Loucy (cell line): Measurements from ENCODE around the gene KCNK13.

ENCODE experiments used
- H2AFZ ChIP-seq: fragments of 200-600 bp; sonication (generic); 2 replicates; pipeline ENCODE4 v1.6.0; 2016; ENCODE audit warnings: antibody characterized with exemption, mild to moderate bottlenecking, low read length, moderate library complexity
- H3F3A ChIP-seq: fragments of 200-600 bp; 2 replicates; pipeline ENCODE4 v1.6.0; 2016; ENCODE audit warnings: antibody characterized with exemption, low read depth, mild to moderate bottlenecking
- H3K27me3 ChIP-seq: fragments of 200-600 bp; sonication (generic); 2 replicates; pipeline ENCODE4 v1.6.1; 2014; ENCODE audit warnings: low read length, mild to moderate bottlenecking; ENCODE audit not compliant: insufficient read depth, poor library complexity, severe bottlenecking
- H3K36me3 ChIP-seq: fragments of 200-600 bp; sonication (generic); 2 replicates; pipeline ENCODE4 v1.6.1; 2016; ENCODE audit warnings: low read length; ENCODE audit not compliant: insufficient read depth
- H3K4me1 ChIP-seq: fragments of 200-600 bp; sonication (generic); 2 replicates; pipeline ENCODE4 v1.5.1; 2014; ENCODE audit warnings: low read length, mild to moderate bottlenecking; ENCODE audit not compliant: insufficient read depth, poor library complexity, severe bottlenecking
- H3K4me2 ChIP-seq: fragments of 200-600 bp; sonication (generic); 2 replicates; pipeline ENCODE4 v1.6.0; 2014; ENCODE audit warnings: antibody characterized with exemption, low read length, low read depth, mild to moderate bottlenecking; ENCODE audit not compliant: poor library complexity, severe bottlenecking
- H3K4me3 ChIP-seq: fragments of 200-600 bp; sonication (generic); 2 replicates; pipeline ENCODE4 v1.5.1; 2014; ENCODE audit warnings: low read length, mild to moderate bottlenecking, mixed read lengths; ENCODE audit not compliant: poor library complexity, severe bottlenecking
- H3K79me2 ChIP-seq: fragments of 200-600 bp; sonication (generic); 2 replicates; pipeline ENCODE4 v1.6.1; 2014; ENCODE audit warnings: low read length; ENCODE audit not compliant: insufficient read depth
- H3K9ac ChIP-seq: fragments of 200-600 bp; sonication (generic); 2 replicates; pipeline ENCODE4 v1.6.0; 2014; ENCODE audit warnings: mild to moderate bottlenecking, low read depth, low read length, moderate library complexity; ENCODE audit not compliant: poor library complexity, severe bottlenecking
- H3K9me2 ChIP-seq: fragments of 200-600 bp; sonication (generic); replicated peaks from 2 replicates; pipeline ENCODE4 v1.6.1; 2016; ENCODE audit warnings: low read depth, low read length, mixed read lengths
- H3K9me3 ChIP-seq: fragments of 200-600 bp; sonication (generic); 2 replicates; pipeline ENCODE4 v1.6.1; 2014; ENCODE audit warnings: mild to moderate bottlenecking, antibody characterized with exemption, low read length, low read depth; ENCODE audit not compliant: insufficient read depth
- H4K20me1 ChIP-seq: fragments of 200-600 bp; sonication (generic); 2 replicates; pipeline ENCODE4 v1.6.0; 2014; ENCODE audit warnings: antibody characterized with exemption, low read length, mild to moderate bottlenecking; ENCODE audit not compliant: insufficient read depth, poor library complexity, severe bottlenecking
- EZH2phosphoT487 ChIP-seq: fragments of 200-600 bp; IDR thresholded peaks from 2 replicates; pipeline ENCODE4 v1.6.1; 2018; ENCODE audit warnings: antibody characterized with exemption, mild to moderate bottlenecking, moderate library complexity, borderline replicate concordance
- TF ChIP-seq, protein P1 (sequence below): fragments of 200-600 bp; sonication (generic); conservative IDR thresholded peaks from 2 replicates; pipeline ENCODE4 v1.5.1; 2014; ENCODE audit warnings: mild to moderate bottlenecking, antibody characterized with exemption, low read length

KCNK13 gene

DNA sequence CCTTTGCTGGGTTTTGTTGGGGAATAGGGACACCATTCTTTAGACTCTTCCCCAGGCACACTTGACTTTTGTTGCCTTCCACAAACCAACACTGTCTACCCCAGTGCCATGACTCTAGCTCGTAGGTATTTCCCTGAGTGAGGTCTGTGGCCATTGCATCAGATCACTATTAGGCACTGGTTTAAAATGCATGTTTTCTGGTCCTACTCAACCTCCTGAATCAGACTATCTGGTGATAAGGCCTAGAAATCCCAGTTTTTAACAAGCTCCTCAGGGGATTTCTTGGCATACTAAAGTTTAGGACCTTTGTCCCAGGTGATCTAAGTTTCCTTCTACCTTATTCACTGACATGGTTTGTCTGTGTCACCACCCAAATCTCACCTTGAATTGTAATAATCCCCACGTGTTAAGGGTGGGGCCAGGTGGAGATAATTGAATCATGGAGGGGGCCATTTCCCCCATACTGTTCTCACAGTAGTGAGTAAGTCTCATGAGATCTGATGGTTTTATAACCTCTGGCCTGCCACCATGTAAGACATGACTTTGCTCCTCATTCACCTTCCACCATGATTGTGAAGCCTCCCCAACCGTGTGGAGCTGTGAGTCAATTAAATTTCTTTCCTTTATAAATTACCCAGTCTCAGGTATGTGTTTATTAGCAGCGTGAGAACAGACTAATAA, 106.8 kb downstream of the KCNK13 start:
- Histone ChIP-seq H3K27me3 (no peaks in the 10 kb centered on the region), H3K36me3 (no peaks in the 10 kb centered on the region), H3K4me2 (no peak overlapping the region), H3K9me3 (no peaks in the 10 kb centered on the region), H3K4me3 (no peak overlapping the region), H3K79me2 (no peaks in the 10 kb centered on the region), H3K4me1 (no peaks in the 10 kb centered on the region), H3K9ac (no peak overlapping the region), H4K20me1 (no peaks in the 10 kb centered on the region), H2AFZ (no peak overlapping the region), H3K9me2 (no peaks in the 10 kb centered on the region), H3F3A (no peaks in the 10 kb centered on the region)
- TF ChIP-seq, protein P1, sequence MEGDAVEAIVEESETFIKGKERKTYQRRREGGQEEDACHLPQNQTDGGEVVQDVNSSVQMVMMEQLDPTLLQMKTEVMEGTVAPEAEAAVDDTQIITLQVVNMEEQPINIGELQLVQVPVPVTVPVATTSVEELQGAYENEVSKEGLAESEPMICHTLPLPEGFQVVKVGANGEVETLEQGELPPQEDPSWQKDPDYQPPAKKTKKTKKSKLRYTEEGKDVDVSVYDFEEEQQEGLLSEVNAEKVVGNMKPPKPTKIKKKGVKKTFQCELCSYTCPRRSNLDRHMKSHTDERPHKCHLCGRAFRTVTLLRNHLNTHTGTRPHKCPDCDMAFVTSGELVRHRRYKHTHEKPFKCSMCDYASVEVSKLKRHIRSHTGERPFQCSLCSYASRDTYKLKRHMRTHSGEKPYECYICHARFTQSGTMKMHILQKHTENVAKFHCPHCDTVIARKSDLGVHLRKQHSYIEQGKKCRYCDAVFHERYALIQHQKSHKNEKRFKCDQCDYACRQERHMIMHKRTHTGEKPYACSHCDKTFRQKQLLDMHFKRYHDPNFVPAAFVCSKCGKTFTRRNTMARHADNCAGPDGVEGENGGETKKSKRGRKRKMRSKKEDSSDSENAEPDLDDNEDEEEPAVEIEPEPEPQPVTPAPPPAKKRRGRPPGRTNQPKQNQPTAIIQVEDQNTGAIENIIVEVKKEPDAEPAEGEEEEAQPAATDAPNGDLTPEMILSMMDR: no peak
- TF ChIP-seq EZH2phosphoT487: no peak

DNA sequence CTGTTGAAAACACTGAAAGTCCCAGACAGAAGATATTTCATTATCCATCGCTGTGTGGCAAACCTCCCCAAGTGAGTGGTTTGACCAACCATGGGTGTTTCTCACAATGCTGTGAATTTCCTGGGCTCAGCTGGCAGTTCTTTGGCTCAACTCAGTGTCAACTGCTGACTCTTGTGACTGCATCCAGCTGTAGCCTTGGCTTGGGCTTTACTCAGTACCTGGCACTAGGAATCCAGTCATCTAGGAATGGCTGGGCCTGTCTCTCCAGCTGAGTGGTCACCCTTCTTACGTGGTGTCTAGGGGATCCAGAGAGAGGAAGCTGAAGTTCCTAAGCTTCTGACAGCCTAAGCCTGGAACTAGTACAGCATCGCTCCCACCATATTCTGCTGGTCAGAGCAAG, 113.8 kb downstream of the KCNK13 start:
- Histone ChIP-seq H3K36me3 (no peaks in the 10 kb centered on the region), H3F3A (no peaks in the 10 kb centered on the region), H3K79me2 (no peaks in the 10 kb centered on the region), H4K20me1 (no peaks in the 10 kb centered on the region), H3K27me3 (no peaks in the 10 kb centered on the region), H3K9me2 (no peaks in the 10 kb centered on the region), H3K9ac (no peak overlapping the region), H2AFZ (no peak overlapping the region), H3K4me3 (no peak overlapping the region), H3K4me2 (no peak overlapping the region), H3K4me1 (no peaks in the 10 kb centered on the region), H3K9me3 (no peaks in the 10 kb centered on the region)
- TF ChIP-seq, protein P1: no peak
- TF ChIP-seq EZH2phosphoT487: no peak

DNA sequence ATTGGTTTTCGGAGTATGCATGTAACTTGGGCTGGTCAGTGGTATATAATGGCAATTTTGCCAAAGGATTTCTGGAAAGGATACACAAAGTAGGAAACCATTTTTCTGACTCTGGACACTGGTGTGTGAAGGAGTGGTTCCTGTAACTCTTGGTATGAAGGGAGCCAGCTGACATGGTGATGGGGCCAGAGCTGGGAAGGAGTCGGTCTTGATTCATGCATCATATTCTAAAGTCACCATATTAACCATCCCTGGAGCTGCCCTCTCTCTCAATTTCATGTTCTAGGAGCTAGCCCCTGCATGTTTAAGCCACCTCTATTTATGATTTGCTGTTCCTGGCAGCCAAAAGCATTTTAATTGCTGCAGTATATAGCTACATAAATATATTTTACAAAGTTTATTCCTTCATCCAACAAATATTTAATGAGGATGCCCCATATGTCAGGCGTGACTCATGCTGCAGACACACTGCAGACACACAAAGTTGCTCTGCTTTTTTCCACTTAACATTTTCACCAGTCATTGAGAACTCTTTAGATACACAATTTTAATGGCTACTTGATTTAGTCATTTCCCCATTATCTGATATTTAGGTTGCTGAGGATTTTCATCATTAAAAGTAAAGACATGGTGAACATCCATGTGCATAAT, 115.9 kb downstream of the KCNK13 start:
- TF ChIP-seq, protein P1: no peak
- TF ChIP-seq EZH2phosphoT487: no peak
- no peak overlapping the region for H3K4me2 ChIP-seq
- no peaks in the 10 kb centered on the region for H3K9me3 ChIP-seq
- no peaks in the 10 kb centered on the region for H3F3A ChIP-seq
- no peaks in the 10 kb centered on the region for H4K20me1 ChIP-seq
- no peak overlapping the region for H2AFZ ChIP-seq
- no peak overlapping the region for H3K9ac ChIP-seq
- H3K36me3 ChIP-seq: no peaks in the 10 kb centered on the region
- H3K4me3 ChIP-seq: no peak overlapping the region
- H3K4me1 ChIP-seq: no peaks in the 10 kb centered on the region
- no peaks in the 10 kb centered on the region for H3K79me2 ChIP-seq
- H3K27me3 ChIP-seq: no peaks in the 10 kb centered on the region
- no peaks in the 10 kb centered on the region for H3K9me2 ChIP-seq
